GM19455 (cell line): ENCODE measurements around the gene FCRLB.
"Not testable (repeated sequence)": the region's sequence is repeated elsewhere in the genome, so short reads cannot be mapped to it uniquely, and the experiment has no call there.

Experiments used
- ATAC-seq: cut with Tn5 transposase; IDR thresholded peaks from one replicate; pipeline ENCODE4 v1.9.1; 2021; ENCODE audit not compliant: unreplicated experiment

FCRLB gene

GRCh38 chr1:161739865-161740566 lies 18.7 kb downstream of the FCRLB start:
- no peak for ATAC-seq

DNA sequence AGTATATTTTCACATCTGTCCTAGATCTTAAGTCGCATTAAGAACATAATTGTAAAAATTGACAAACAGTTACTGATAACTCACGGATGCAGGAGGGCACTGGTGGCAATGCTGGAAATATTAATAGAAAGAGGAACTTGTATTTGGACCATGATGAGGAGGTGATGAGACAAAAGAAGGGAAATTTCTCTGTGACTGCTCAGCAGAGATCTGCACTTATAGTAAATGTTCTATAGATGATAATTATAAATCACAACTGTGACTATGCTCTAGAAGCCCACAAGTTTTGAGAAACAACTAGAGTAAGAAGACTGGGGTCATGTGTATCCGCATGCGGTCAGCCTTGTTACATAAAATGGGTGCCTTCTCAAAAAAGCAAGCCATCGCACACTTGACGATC lies 19.6 kb downstream of the FCRLB start:
- ATAC-seq, result no peak

- ATAC-seq, result no peak
Observed at GRCh38 chr1:161743231-161743630, 21.9 kb downstream of the FCRLB start.

GRCh38 chr1:161747801-161748200 lies 26.5 kb downstream of the FCRLB start:
- no peak for ATAC-seq

- ATAC-seq, result peak; percentile 96
Observed at GRCh38 chr1:161749509-161750407, 28.4 kb downstream of the FCRLB start, which contains the start of gene DUSP12. TSS of gene DUSP12 (plus strand) at chr1:161749786. CDS start at chr1:161749802, 16 bp downstream.

DNA sequence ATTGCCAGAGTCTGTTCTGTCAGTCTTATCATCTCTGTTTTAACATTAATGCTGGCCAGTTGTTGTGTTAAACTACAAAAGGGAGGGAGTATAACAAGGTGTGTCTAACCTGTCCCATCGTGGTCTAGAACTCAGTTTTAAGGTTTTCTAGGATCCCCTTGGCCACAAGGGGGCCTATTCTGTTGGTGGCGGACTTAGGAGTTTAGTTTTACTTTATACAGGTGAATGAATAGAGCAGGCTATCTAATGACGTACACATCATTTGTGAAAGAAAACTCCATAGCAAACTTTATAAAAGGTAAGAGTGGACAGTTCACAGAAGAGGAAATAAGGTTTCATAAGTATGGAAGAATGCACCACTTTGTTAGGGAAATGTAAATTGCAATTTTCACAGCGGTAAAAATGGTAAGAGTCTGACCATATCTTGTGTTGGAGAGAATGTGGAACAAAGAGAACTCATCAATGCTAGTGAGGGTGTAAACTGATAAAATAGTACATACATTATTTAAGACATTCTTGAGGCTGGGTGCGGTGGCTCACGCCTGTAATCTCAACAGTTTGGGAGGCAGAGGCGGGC lies 42.3 kb downstream of the FCRLB start:
- ATAC-seq, result no peak

DNA sequence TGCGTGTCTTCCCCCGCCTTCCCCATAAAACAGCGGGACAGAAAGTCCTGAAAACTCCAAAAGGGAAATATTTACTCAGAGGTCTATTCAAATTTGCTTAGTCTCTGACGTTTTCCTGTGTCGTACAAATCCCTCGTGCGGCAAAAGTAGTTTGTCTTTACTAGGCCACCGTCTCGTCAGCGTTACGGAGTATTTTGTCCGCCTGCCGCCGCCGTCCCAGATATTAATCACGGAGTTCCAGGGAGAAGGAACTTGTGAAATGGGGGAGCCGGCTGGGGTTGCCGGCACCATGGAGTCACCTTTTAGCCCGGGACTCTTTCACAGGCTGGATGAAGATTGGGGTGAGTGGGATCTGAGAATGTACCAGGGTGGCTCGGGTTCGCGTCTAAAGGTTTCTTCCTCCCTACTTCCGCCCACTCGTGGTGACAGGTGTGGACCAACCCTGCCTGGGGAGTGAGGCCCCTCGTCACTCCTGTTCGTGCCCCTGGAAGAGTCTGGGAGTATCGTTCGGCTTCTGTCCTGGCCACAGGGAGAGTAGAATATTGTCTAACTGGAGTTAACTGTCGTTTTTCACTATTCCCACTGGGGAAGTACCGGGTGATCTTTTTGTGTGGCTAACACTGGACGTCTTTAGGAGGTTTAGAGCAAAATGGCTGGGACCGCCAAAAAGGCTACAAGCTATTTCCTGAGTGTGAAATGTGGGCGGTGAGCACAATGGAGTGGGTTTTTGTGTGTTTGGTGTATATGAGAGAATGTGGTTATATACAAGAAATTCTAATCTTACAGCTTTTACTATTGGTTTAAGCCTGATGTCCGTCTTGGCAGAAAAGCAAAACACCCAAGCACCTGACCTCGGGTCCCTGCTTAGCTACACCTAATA lies 45.0 kb downstream of the FCRLB start, which contains the start of gene ATF6:
Gene ATF6, plus strand, starts transcription at position 219 of the 880 bp plus-strand sequence. Its CDS starts 41 bp downstream, at position 260.
- ATAC-seq, result peak; percentile 62

- no peak for ATAC-seq
Observed at GRCh38 chr1:161768461-161768860, 47.1 kb downstream of the FCRLB start.

GRCh38 chr1:161768986-161769672 lies 47.8 kb downstream of the FCRLB start:
- no peak for ATAC-seq

- not testable (repeated sequence) for ATAC-seq
Observed at GRCh38 chr1:161769673-161770045, 48.3 kb downstream of the FCRLB start.

- ATAC-seq, result no peak
Observed at GRCh38 chr1:161770250-161770649, 48.9 kb downstream of the FCRLB start.

- no peak for ATAC-seq
Observed at GRCh38 chr1:161771161-161771560, 49.8 kb downstream of the FCRLB start.

DNA sequence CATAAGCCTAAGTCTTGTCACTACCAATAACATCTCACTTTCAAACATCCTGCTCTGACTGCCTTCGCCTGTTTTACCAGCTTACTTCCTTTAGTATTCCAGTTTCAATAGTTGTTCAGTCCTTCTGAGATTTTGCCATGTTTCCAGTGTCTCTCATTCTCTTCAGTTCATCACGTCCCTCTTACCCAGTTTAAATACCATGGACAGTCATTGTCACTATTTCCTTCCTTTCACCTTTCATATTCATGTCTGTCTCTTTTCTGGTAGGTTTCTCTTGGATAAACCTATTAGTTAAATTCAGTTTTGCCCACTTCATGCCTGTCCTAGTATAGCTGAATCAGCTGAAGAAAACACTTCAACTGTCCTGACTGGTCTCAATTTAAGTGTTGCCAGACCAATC lies 50.6 kb downstream of the FCRLB start:
- ATAC-seq, result no peak

DNA sequence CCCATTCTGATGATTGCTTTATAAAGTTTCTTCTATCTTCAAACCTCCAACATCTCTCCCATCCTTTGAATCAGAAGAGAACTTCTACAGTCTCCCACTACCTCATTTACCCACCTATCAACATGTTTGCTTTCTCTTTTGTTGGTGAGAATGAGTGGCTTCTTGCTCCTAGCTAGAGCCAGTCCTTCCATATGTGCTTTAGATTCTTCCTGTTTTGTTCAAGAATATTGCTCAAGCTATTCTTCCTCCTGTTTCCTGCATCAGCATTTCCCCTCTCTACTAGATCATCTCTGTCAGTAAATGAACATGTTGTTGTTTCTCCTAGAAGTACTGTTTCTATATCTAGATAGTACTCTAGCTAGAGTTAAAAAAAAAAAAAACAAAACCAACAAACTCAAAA lies 51.1 kb downstream of the FCRLB start:
- no peak for ATAC-seq

DNA sequence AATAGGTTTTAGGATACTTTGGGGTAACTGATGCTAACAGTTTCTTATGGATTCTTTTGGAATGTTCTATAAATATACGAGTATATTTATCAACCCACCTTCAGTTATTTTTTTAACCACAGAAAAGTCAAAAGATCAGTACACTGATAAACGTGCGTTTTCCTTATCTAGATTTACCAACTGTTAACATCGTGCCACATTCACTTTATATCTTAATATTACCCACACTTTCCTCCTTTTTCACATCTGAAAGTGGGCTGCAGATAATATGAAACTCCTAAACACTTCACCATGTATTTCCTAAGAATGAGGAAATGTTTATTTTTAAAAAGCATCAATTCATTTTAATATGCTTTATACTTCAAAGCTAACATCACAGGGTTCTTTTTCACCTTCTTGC lies 52.4 kb downstream of the FCRLB start:
- no peak for ATAC-seq

GRCh38 chr1:161777261-161777660 lies 55.9 kb downstream of the FCRLB start:
- no peak for ATAC-seq
